K562 (cell line): ENCODE measurements around the gene PAQR7. TPM values are rescaled to one million over a fixed set of nuclear protein-coding genes. Genes with fewer than 3 reads are reported as not detected.

Experiments
- ARID2 ChIP-seq: fragments of 450-650 bp; IDR thresholded peaks from 2 replicates; pipeline ENCODE4 v1.6.1; 2017; ENCODE audit warnings: antibody characterized with exemption, mild to moderate bottlenecking
- ATF7 ChIP-seq: fragments of 450-650 bp; IDR thresholded peaks from 2 replicates; pipeline ENCODE4 v1.7.1; 2014; ENCODE audit warnings: mild to moderate bottlenecking, moderate library complexity
- CREM ChIP-seq: IDR thresholded peaks from 2 replicates; pipeline ENCODE4 v1.6.1; 2014; ENCODE audit warnings: antibody characterized with exemption, low read depth
- CTBP1 ChIP-seq: fragments of 450-650 bp; IDR thresholded peaks from 2 replicates; pipeline ENCODE4 v1.6.1; 2016; ENCODE audit warnings: borderline replicate concordance
- EP400 ChIP-seq: fragments of 450-650 bp; IDR thresholded peaks from 2 replicates; pipeline ENCODE4 v1.6.1; 2017; ENCODE audit warnings: antibody characterized with exemption, mild to moderate bottlenecking, moderate library complexity
- FUS ChIP-seq: fragments of 200-400 bp; formaldehyde crosslinking; optimal IDR thresholded peaks from 2 replicates; pipeline ENCODE3; 2017; ENCODE audit warnings: low read depth, low read length
- HCFC1 ChIP-seq: IDR thresholded peaks from 2 replicates; pipeline ENCODE4 v1.6.1; 2012; ENCODE audit warnings: low read depth, low read length, improper control_type of control experiment
- KLF13 ChIP-seq: fragments of 450-650 bp; IDR thresholded peaks from 2 replicates; pipeline ENCODE4 v1.6.1; 2016; ENCODE audit warnings: missing genetic modification characterization, low read depth, mild to moderate bottlenecking, missing compliant biosample characterization, moderate library complexity, borderline replicate concordance
- MAFF ChIP-seq: IDR thresholded peaks from 2 replicates; pipeline ENCODE4 v1.6.1; 2012; ENCODE audit warnings: low read length, improper control_type of control experiment
- NCOA6 ChIP-seq: fragments of 450-650 bp; IDR thresholded peaks from 2 replicates; pipeline ENCODE4 v1.6.1; 2017; ENCODE audit warnings: mild to moderate bottlenecking
- PRMT5 ChIP-seq: sonication (generic); formaldehyde crosslinking; IDR thresholded peaks from 2 replicates; pipeline ENCODE4 v1.5.0; 2020; ENCODE audit warnings: missing genetic modification reagents
- RBM25 ChIP-seq: fragments of 200-400 bp; formaldehyde crosslinking; IDR thresholded peaks from 2 replicates; pipeline ENCODE4 v1.6.1; 2018; ENCODE audit warnings: low read length, low read depth, moderate library complexity; ENCODE audit not compliant: severe bottlenecking
- TAF9B ChIP-seq: fragments of 450-650 bp; IDR thresholded peaks from 2 replicates; pipeline ENCODE4 v1.6.1; 2018; ENCODE audit warnings: mild to moderate bottlenecking; ENCODE audit not compliant: partially characterized antibody
- ZKSCAN3 ChIP-seq: fragments of 250-450 bp; sonication (Bioruptor Pico); IDR thresholded peaks from 2 replicates; pipeline ENCODE4 v1.4.0; 2020
- ZNF263 ChIP-seq: sonication (generic); formaldehyde crosslinking; IDR thresholded peaks from 2 replicates; pipeline ENCODE4 v1.8.0; 2022; ENCODE audit warnings: mild to moderate bottlenecking, missing genetic modification reagents, borderline replicate concordance
- ZNF589 ChIP-seq: fragments of 200-800 bp; sonication (Bioruptor generic); IDR thresholded peaks from 2 replicates; pipeline ENCODE4 v1.6.1; 2016; ENCODE audit warnings: low read depth, missing genetic modification characterization, missing compliant biosample characterization
- polyA plus RNA-seq, 8 experiments: library from polyadenylated mRNA; depleted of rRNA in 4 of 8; stranded (reverse) in 5 of 8; unstranded in 3 of 8; fragments of >200 nt; fragmentation: Nextera tagmentation in 2 of 8; fragmentation: Illumina TruSeq in 1 of 8; extraction: Ambion mirVana in 2 of 8; extraction: Trizol in 1 of 8; gene quantifications; 2 replicates each; pipeline versions ENCODE4 v1.2.1 to v1.2.3, GENCODE V29; 2011 to 2014; ENCODE audit warnings: inconsistent platforms in 1 of 8, missing spikeins in 1 of 8
- total RNA-seq, 7 experiments: library from RNA; depleted of rRNA in 6 of 7; stranded (reverse); fragments of >200 nt in 6 of 7; fragmentation: Illumina TruSeq in 2 of 7; extraction: Trizol in 2 of 7; gene quantifications; 2 replicates each; pipeline versions ENCODE4 v1.2.1 to v1.2.3, GENCODE V29; 2011 to 2021; ENCODE audit warnings: low replicate concordance in 1 of 7
- TF ChIP-seq, protein P1 (sequence below): fragments of 150-350 bp; IDR thresholded peaks from 2 replicates; pipeline ENCODE4 v1.6.1; 2014; ENCODE audit warnings: low read depth, mild to moderate bottlenecking, low read length, borderline replicate concordance
- TF ChIP-seq, protein P2 (sequence below): IDR thresholded peaks from 2 replicates; pipeline ENCODE4 v1.6.1; 2016; ENCODE audit warnings: missing genetic modification characterization, missing compliant biosample characterization
- TF ChIP-seq, protein P3 (sequence below): fragments of 250-450 bp; sonication (Bioruptor Pico); IDR thresholded peaks from 2 replicates; pipeline ENCODE4 v1.4.0; 2020; ENCODE audit warnings: mild to moderate bottlenecking, moderate library complexity, borderline replicate concordance
- TF ChIP-seq, protein P4 (sequence below): fragments of 250-450 bp; sonication (Bioruptor Pico); IDR thresholded peaks from 2 replicates; pipeline ENCODE4 v1.8.0; 2022; ENCODE audit warnings: inconsistent platforms

PAQR7 gene
- total and polyA plus RNA-seq, 9 of the 15 experiments (the other 6 are each of a cell fraction or from before 2014, with no cell fraction given), result 1.1 to 5.2 (median 2.6) TPM

DNA sequence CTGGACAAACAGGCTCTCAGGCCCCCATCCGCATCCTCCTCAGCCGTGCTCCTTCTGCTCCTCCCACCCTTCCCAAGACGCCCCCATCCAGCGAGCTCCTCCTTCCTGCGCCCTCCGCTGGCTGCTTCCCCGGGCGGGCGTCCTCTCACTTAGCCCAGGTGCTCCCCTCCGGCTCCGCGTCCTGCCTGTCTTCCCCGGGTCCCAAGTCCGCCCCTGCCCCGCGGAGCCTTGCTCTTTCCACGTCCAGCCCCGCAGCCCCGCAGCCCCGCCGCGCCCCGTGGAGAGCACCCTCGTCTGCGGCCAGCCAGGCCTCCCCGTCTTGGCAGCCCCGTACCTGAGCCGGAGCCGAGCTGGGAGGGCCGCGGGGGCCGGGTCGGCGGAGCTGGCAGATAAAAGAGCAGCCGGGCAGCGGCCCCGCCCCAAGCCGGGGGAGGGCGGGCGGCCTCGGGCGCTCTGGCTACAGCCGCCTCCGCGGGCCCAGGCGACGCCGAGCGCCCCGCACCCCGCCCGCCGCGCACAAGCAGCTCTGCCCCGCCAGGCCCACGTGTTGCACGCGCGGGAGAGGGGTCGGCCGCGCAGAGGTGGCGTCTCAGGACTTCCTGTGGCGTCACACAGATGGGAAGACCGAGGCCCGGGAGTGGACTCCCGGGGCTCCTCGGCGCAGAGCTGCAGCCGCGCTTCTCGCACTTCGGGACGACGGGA lies at the start of gene PAQR7 (continued):
- TF ChIP-seq ZNF589 (peak; percentile 90), CREM (peak; percentile 82), ZKSCAN3 (CRISPR knock-in tag) (no peak), MAFF (no peak), NCOA6 (no peak), RBM25 (no peak), ATF7 (peak; percentile 74), CTBP1 (peak; percentile 91), EP400 (peak; percentile 66; the same call in 1 of the 2 replicates), TAF9B (no peak), KLF13 (tag) (peak; percentile 34; the same call in 1 of the 2 replicates), PRMT5 (CRISPR knock-in tag) (0 out of 2 replicates have a peak, but pooled peaks have one; percentile 31), HCFC1 (no peak; the same call in 1 of the 2 replicates), ARID2 (no peak), FUS (no peak), ZNF263 (CRISPR knock-in tag) (peak; percentile 99)
- TF ChIP-seq, protein P1, sequence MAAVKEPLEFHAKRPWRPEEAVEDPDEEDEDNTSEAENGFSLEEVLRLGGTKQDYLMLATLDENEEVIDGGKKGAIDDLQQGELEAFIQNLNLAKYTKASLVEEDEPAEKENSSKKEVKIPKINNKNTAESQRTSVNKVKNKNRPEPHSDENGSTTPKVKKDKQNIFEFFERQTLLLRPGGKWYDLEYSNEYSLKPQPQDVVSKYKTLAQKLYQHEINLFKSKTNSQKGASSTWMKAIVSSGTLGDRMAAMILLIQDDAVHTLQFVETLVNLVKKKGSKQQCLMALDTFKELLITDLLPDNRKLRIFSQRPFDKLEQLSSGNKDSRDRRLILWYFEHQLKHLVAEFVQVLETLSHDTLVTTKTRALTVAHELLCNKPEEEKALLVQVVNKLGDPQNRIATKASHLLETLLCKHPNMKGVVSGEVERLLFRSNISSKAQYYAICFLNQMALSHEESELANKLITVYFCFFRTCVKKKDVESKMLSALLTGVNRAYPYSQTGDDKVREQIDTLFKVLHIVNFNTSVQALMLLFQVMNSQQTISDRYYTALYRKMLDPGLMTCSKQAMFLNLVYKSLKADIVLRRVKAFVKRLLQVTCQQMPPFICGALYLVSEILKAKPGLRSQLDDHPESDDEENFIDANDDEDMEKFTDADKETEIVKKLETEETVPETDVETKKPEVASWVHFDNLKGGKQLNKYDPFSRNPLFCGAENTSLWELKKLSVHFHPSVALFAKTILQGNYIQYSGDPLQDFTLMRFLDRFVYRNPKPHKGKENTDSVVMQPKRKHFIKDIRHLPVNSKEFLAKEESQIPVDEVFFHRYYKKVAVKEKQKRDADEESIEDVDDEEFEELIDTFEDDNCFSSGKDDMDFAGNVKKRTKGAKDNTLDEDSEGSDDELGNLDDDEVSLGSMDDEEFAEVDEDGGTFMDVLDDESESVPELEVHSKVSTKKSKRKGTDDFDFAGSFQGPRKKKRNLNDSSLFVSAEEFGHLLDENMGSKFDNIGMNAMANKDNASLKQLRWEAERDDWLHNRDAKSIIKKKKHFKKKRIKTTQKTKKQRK, result no peak
- TF ChIP-seq, protein P2, sequence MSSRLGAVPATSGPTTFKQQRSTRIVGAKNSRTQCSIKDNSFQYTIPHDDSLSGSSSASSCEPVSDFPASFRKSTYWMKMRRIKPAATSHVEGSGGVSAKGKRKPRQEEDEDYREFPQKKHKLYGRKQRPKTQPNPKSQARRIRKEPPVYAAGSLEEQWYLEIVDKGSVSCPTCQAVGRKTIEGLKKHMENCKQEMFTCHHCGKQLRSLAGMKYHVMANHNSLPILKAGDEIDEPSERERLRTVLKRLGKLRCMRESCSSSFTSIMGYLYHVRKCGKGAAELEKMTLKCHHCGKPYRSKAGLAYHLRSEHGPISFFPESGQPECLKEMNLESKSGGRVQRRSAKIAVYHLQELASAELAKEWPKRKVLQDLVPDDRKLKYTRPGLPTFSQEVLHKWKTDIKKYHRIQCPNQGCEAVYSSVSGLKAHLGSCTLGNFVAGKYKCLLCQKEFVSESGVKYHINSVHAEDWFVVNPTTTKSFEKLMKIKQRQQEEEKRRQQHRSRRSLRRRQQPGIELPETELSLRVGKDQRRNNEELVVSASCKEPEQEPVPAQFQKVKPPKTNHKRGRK (tag), result no peak
- TF ChIP-seq, protein P3, sequence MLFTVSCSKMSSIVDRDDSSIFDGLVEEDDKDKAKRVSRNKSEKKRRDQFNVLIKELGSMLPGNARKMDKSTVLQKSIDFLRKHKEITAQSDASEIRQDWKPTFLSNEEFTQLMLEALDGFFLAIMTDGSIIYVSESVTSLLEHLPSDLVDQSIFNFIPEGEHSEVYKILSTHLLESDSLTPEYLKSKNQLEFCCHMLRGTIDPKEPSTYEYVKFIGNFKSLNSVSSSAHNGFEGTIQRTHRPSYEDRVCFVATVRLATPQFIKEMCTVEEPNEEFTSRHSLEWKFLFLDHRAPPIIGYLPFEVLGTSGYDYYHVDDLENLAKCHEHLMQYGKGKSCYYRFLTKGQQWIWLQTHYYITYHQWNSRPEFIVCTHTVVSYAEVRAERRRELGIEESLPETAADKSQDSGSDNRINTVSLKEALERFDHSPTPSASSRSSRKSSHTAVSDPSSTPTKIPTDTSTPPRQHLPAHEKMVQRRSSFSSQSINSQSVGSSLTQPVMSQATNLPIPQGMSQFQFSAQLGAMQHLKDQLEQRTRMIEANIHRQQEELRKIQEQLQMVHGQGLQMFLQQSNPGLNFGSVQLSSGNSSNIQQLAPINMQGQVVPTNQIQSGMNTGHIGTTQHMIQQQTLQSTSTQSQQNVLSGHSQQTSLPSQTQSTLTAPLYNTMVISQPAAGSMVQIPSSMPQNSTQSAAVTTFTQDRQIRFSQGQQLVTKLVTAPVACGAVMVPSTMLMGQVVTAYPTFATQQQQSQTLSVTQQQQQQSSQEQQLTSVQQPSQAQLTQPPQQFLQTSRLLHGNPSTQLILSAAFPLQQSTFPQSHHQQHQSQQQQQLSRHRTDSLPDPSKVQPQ (CRISPR knock-in tag), result no peak
- TF ChIP-seq, protein P4, sequence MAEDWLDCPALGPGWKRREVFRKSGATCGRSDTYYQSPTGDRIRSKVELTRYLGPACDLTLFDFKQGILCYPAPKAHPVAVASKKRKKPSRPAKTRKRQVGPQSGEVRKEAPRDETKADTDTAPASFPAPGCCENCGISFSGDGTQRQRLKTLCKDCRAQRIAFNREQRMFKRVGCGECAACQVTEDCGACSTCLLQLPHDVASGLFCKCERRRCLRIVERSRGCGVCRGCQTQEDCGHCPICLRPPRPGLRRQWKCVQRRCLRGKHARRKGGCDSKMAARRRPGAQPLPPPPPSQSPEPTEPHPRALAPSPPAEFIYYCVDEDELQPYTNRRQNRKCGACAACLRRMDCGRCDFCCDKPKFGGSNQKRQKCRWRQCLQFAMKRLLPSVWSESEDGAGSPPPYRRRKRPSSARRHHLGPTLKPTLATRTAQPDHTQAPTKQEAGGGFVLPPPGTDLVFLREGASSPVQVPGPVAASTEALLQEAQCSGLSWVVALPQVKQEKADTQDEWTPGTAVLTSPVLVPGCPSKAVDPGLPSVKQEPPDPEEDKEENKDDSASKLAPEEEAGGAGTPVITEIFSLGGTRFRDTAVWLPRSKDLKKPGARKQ, result no peak
